GM13977 (cell line): ENCODE measurements around the gene NKD2.

Source experiments
- DNase-seq: peaks from one replicate; pipeline ENCODE4 v3.0.0; 2012; ENCODE audit warnings: low spot score
- in situ Hi-C: fragments of 300-500 bp; cut with MboI; formaldehyde crosslinking; loops from one replicate; pipeline ENCODE4 v1.12.0; 2022; ENCODE audit warnings: low sequenced_read_pairs, low pct_unique_long_range_greater_than_20kb, mixed read lengths, inconsistent platforms; ENCODE audit not compliant: unreplicated experiment
- TF ChIP-seq, protein P1 (sequence below): IDR thresholded peaks from 2 replicates; pipeline ENCODE4 v1.5.1; 2012; ENCODE audit warnings: mild to moderate bottlenecking, control low read depth; ENCODE audit not compliant: insufficient read depth; ENCODE audit errors: extremely low read depth, missing control alignments

The NKD2 gene

DNA sequence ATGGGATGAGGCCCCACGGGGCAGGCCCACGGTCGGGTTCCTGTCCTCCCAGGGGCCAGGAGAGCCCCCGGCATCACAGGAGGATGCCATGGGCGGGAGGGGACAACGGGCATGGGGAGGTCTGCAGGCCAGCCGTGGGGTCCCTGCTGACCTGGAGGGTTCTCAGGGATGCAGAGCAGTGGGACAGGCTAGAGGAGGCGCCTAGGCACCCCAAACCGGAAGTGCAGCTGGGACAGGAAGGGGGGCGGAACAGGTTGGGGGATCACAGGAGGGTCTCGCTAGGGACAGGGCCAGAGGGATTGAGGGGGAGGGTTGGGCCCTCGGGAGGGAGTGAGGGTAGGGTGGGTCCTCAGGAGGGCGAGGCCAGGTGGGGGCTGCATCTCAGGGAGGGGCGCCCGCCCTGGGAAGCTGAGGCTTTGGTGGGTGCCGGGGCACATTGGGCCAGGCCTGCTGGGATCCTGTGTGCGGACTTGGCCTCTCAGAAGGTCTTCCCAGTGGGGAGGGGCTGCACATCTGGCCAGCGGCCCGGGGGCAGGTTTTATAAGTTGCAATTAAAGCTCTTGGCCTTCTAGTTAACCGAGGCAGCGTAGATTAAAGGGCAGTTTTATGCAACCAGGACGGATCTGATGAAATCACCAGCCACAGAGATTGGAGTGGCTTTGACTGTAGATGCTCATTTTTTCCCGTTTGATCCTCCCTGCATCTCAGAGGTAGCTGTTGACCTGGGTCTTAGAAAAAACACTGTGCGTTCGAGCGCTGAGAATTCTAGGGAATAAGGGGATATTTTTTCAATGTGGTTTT lies 20.1 kb downstream of the NKD2 start:
- no peak for DNase-seq
- TF ChIP-seq, protein P1, sequence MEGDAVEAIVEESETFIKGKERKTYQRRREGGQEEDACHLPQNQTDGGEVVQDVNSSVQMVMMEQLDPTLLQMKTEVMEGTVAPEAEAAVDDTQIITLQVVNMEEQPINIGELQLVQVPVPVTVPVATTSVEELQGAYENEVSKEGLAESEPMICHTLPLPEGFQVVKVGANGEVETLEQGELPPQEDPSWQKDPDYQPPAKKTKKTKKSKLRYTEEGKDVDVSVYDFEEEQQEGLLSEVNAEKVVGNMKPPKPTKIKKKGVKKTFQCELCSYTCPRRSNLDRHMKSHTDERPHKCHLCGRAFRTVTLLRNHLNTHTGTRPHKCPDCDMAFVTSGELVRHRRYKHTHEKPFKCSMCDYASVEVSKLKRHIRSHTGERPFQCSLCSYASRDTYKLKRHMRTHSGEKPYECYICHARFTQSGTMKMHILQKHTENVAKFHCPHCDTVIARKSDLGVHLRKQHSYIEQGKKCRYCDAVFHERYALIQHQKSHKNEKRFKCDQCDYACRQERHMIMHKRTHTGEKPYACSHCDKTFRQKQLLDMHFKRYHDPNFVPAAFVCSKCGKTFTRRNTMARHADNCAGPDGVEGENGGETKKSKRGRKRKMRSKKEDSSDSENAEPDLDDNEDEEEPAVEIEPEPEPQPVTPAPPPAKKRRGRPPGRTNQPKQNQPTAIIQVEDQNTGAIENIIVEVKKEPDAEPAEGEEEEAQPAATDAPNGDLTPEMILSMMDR, result no peak
- in situ Hi-C loops, result no loop called here

DNA sequence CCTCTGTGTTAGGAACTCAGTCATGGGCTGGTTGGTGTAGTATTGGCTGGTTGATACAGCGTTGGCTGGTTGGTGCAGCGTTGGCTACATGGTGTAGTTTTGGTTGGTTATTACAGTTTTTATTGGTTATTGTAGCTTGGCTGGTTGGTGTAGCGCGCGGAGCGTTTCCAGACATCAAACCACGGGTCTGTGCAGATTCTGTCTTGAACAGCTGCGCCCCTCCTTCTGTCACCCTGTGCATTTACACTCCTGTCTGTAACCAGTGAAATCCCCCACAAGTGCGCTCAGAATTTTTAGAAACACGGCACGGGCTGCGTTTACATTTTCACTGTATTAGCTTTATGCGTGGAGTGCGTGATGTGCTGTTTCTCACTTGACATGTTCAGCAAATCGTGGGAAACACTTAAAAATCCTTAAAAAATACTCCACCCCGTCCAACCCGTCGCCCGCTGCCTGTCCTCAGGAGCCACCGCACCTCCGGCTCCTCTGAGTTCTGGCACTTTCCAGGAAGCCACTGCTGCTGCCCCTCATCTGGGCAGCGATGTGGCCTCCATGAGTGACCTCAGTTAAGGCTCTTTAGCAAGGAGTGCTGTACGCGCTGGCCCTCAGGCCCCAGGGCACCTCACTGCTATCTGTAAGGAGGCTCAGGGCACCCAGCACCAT lies 20.8 kb downstream of the NKD2 start:
- in situ Hi-C loops, result no loop called here
- TF ChIP-seq, protein P1, result no peak
- no peak for DNase-seq

DNA sequence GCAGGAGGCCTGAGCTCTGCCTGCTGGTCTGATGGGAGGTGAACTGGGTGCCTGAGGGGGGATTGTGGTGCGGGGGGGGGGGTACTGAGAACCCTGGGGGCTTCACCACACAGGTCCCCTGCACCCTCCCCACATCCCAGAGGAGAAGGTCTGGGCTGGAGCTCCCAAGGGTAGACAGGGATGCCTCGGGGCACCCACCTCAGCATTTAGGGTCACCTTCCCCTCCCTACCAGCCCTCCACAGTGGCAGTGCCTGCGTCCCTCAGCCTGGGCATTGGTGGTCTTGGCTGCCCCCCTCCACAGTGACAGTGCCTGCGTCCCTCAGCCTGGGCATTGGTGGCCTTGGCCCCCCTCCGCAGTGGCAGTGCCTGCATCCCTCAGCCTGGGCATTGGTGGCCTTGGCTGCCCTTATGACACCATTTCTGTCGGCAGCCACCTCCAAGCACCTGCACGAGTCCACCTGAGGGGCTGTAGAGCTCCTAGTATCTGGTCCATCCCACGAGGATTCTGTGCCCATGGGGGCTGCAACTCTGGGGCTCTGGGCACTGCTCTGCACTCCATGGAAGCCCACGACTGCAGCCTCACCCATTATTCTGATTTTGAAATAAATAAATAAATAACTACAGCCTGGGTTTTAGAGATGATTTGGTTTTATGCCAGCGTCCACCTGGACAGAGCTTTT lies 21.5 kb downstream of the NKD2 start:
- TF ChIP-seq, protein P1, result no peak
- in situ Hi-C loops, result no loop called here
- DNase-seq, result no peak

DNA sequence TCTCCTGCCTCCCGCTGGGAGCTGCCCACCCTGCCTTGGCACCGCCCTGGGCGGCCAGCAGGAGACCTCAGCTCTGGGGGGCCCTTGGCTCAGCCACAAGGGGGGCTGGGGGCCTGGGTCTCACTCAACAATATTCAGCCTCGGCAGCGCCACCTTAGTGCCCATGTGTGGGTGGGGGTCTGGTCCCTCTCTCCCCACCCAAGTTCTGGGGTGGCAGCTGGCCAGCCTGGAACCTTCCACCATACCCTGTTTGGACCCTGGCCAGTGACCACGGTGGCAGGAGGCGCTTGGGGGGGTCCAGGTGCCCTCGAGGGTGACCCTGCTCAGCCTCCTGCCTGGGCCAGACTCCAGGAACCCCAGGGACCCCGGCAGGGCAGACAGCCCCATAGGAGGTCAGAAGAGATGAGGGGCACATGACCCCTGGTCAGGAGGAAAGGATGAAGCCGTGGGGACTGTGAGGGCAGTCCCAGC lies 22.2 kb downstream of the NKD2 start:
- DNase-seq, result no peak
- TF ChIP-seq, protein P1, result no peak
- in situ Hi-C loops, result no loop called here

DNA sequence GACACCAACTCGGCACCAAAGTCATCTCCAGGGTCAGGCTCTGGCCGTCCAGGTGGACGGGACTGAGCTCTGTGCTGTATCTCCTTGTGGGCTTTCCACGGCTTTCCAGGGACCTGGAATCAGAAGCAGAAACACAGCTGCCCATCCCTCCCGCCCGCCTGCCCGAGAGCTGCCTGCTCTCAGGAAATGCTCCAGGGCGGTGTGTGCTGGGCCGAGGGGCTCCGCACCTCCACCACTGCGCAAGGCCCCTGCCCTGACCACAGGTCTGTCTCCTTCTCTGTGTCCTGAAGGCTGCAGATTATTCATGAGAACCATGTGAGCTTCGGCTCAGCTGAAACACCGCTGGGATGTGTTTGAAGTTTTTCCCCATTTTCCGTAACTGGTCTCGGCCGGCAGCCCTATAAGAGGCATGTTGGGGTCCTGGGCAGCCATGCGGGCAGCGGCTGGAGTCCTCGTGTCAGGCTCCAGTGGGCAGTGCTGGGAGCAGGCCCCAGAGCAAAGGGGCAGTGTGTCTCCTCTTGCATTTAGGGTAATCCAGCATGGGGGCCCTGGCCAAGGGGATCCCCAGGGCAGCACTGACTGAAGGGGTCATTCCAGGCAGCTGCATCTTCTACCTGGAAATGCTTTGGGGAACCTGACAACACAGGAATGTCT lies 22.8 kb downstream of the NKD2 start:
- in situ Hi-C loops, result no loop called here
- TF ChIP-seq, protein P1, result no peak
- no peak for DNase-seq

DNA sequence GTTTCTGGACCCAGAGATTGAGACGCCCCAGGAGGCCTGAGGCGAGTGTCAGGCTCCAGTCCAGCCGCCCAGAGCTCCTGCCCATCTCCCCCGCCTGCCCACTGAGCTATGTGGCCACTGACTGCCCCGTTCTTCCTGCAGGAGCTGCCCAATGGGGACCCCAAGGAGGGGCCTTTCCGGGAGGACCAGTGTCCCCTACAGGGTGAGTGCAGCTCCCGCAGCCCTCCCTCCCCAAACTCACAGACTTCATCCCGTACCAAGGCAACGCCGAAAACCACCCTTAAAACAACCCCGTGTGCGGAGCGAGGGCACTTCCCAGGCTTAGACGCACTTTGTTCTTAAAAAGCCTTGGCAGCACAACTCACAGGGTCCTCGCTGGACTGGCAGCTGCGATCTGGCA lies 23.4 kb downstream of the NKD2 start:
- DNase-seq, result no peak
- in situ Hi-C loops, result no loop called here
- TF ChIP-seq, protein P1, result no peak
